Left lung (tissue), 10 donors: ENCODE measurements around the gene ACACA. TPM values are rescaled to one million over a fixed set of nuclear protein-coding genes. Genes with fewer than 3 reads are reported as not detected.
"Not testable (repeated sequence)": the region's sequence is repeated elsewhere in the genome, so short reads cannot be mapped to it uniquely, and the experiment has no call there.

Source experiments
- ATAC-seq: fragments of 200-7000 bp; cut with Tn5 transposase; one replicate; pipeline ENCODE4 v1.9.1; 2020; ENCODE audit warnings: moderate library complexity
- DNase-seq, 4 donors: peaks; one replicate each; pipeline ENCODE4 v3.0.0-alpha.2; 2013 to 2020
- H3K27ac ChIP-seq, 2 donors: fragments of 200-600 bp; sonication (generic) in 1 of 2; one replicate each; pipeline versions ENCODE4 v1.5.0 to v1.8.0; 2020 to 2021
- H3K27me3 ChIP-seq, 2 donors: fragments of 200-600 bp; sonication (generic) in 1 of 2; one replicate each; pipeline versions ENCODE4 v1.5.0 to v1.8.0; 2020 to 2021
- H3K36me3 ChIP-seq, 2 donors: fragments of 200-600 bp; sonication (generic) in 1 of 2; one replicate each; pipeline versions ENCODE4 v1.5.0 to v1.8.0; 2020 to 2021
- H3K4me1 ChIP-seq, 2 donors: fragments of 200-600 bp; one replicate each; pipeline ENCODE4 v1.8.0; 2021
- H3K4me3 ChIP-seq, 2 donors: fragments of 200-600 bp; sonication (generic) in 1 of 2; one replicate each; pipeline versions ENCODE4 v1.5.0 to v1.8.0; 2020 to 2021; ENCODE audit warnings: mild to moderate bottlenecking in 1 of 2
- H3K9me3 ChIP-seq, 2 donors: fragments of 200-600 bp; sonication (generic) in 1 of 2; one replicate each; pipeline versions ENCODE4 v1.5.0 to v1.8.0; 2020 to 2021
- intact Hi-C, 2 donors: fragments of 100-400 bp; cut with DNase I; formaldehyde crosslinking; loops; one replicate each; pipeline versions ENCODE4 v1.11.2 to v1.14.2; 2022
- polyA plus RNA-seq, 6 donors: library from polyadenylated mRNA; unstranded; fragments of 120-200 nt; gene quantifications; one replicate each; pipeline ENCODE4 v1.2.1, GENCODE V29; 2013; ENCODE audit not compliant: insufficient read length in 6 of 6
- total RNA-seq, 2 donors: library from RNA; stranded (reverse); fragmentation: NEBNext Ultra II Directional; extraction: Animal tissue kit (Norgen Biotek cat#: 25700); gene quantifications; one replicate each; pipeline ENCODE4 v1.2.1, GENCODE V29; 2021
- TF ChIP-seq, protein P1 (sequence below), 2 donors: fragments of 200-600 bp; sonication (generic) in 1 of 2; IDR thresholded peaks; one replicate each; pipeline versions ENCODE4 v1.5.0 to v1.8.0; 2021; ENCODE audit warnings: antibody characterized with exemption in 2 of 2
- donor health status: DM: no; HTN: yes; CAD: no.
- donor health status: DM: no; HTN: no; CAD: no.

ACACA gene
- total and polyA plus RNA-seq, 8 donors, result 43.6 to 128 (median 53.3) TPM

DNA sequence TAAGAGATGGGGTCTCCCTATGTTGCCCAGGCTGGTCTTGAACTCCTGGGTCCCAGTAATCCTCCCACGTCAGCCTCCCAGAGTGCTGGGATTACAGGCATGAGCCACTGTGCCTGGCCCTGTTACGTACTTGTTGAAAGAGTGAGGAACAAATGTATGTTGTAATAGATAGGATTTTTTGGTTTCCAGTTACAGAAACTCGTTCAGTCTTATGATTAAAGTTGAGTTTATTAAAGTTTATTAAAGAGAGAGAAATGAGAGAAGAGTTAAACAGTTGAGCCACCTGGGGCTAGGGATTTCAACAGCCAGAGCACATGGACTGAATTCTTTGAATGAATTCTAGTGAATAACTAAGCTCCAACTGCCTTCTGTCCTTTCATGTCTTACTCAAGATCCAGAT is 3.7 kb upstream of the ACACA start:
- H3K27ac ChIP-seq, result no peak overlapping the region
- intact Hi-C loops, result no loop called here

DNA sequence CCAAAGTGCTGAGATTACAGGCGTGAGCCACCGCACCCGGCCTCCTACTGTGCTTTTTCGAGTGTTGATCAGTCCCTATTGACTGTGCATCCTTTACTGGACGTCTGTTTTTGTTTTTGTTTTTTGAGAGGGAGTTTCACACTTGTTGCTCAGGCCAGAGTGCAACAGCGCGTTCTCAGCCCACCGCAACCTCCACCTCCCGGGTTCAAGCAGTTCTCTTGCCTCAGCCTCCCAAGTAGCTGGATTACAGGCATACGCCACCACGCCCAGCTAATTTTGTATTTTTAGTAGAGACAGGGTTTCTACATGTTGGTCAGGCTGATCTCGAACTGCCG is 1.5 kb upstream of the ACACA start:
- H3K27me3 ChIP-seq, intact Hi-C loops, H3K9me3 ChIP-seq, DNase-seq, ATAC-seq: not testable (repeated sequence)
- Histone ChIP-seq H3K4me1 (peaks cover 5 to 32% of the 10 kb centered on the region in 2 donors), H3K27ac (peak overlapping the region in 1 of 2 donors; percentile 86), H3K4me3 (peak overlapping the region; percentile 72 to 86), H3K36me3 (peaks cover 0 to 23% of the 10 kb centered on the region in 2 donors)

More for the DNA sequence above, 3.7 kb upstream of the ACACA start:
- no peaks in the 10 kb centered on the region for H3K9me3 ChIP-seq
- H3K27me3 ChIP-seq, result no peaks in the 10 kb centered on the region
- DNase-seq (no peak), ATAC-seq (no peak)
- peaks cover under 1 to 27% of the 10 kb centered on the region in 2 donors for H3K4me1 ChIP-seq
- H3K4me3 ChIP-seq, result no peak overlapping the region
- H3K36me3 ChIP-seq, result peaks cover 0 to 45% of the 10 kb centered on the region in 2 donors
- TF ChIP-seq, protein P1, sequence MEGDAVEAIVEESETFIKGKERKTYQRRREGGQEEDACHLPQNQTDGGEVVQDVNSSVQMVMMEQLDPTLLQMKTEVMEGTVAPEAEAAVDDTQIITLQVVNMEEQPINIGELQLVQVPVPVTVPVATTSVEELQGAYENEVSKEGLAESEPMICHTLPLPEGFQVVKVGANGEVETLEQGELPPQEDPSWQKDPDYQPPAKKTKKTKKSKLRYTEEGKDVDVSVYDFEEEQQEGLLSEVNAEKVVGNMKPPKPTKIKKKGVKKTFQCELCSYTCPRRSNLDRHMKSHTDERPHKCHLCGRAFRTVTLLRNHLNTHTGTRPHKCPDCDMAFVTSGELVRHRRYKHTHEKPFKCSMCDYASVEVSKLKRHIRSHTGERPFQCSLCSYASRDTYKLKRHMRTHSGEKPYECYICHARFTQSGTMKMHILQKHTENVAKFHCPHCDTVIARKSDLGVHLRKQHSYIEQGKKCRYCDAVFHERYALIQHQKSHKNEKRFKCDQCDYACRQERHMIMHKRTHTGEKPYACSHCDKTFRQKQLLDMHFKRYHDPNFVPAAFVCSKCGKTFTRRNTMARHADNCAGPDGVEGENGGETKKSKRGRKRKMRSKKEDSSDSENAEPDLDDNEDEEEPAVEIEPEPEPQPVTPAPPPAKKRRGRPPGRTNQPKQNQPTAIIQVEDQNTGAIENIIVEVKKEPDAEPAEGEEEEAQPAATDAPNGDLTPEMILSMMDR (IDR thresholded peaks at IDR 0.05), result no peak

DNA sequence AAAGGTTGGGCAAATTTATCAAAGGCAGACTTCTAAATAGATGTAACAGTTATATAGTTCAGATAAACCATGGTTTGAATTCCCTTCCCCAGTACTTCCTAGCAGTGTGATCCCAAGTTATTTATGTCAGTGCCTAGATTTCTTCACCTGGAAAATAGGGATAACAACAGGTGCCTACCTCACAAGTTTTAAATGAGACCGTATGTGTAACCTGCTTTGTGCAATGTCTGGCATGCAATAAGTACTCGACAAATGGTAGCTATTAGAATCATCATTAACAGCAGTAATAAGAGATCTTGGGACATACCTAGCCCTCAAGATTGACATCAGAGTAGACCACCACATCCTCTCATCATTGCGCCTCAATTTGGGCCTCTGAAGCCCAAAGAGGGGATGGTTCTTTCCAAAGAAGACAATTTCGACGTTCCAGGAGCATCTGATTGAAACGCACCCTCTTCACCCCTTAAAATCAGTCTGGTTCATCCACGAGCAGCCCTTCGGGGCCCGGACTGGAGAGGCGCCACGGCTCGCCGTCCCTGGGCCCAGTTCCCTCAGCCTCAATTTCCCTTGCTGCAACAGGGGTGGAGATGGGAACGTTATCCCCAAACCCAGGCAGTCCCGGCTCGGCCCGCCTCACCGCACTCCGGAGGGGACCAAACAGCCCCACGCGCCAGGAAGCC is 541 bp downstream of the ACACA start:
- DNase-seq (peak in 1 of 4 donors; percentile 11), ATAC-seq (peak; percentile 37)
- no peaks in the 10 kb centered on the region for H3K27me3 ChIP-seq
- intact Hi-C loops, result no loop called here
- TF ChIP-seq, protein P1 (IDR thresholded peaks at IDR 0.05), result no peak
- no peaks in the 10 kb centered on the region for H3K9me3 ChIP-seq
- peaks cover 0 to 3% of the 10 kb centered on the region in 2 donors for H3K36me3 ChIP-seq
- peak overlapping the region; percentile 86 to 93 for H3K27ac ChIP-seq
- H3K4me1 ChIP-seq, result peaks cover 5 to 29% of the 10 kb centered on the region in 2 donors
- H3K4me3 ChIP-seq, result peak overlapping the region; percentile 72 to 86

- H3K27ac ChIP-seq, H3K36me3 ChIP-seq, intact Hi-C loops, H3K27me3 ChIP-seq, DNase-seq, H3K9me3 ChIP-seq, ATAC-seq: not testable (repeated sequence)
- peak overlapping the region in 1 of 2 donors; percentile 86 for H3K4me3 ChIP-seq
- H3K4me1 ChIP-seq, result peaks cover 5 to 29% of the 10 kb centered on the region in 2 donors
These were observed 1.1 kb downstream of the ACACA start for GRCh38 chr17:37405522-37405921.

DNA sequence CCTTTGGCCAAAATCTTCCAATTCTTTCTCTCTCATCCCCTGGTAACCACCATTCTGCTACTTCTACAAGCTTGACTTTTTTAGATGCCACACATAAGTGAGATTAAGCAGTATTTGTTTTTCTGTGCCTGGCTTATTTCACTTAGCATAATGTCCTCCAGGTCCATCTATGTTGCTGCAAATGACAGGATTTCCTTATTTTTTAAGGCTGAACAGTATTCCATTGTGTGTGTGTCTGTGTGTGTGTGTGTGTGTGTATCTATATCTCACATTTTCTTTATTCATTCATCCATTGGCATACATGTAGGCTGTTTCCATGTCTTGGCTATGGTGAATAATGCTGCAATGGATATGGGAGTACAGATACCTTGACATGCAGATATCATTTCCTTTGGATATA is 6.1 kb downstream of the ACACA start:
- ATAC-seq (no peak), DNase-seq (no peak)
- peaks cover 5 to 15% of the 10 kb centered on the region in 2 donors for H3K4me1 ChIP-seq
- H3K27ac ChIP-seq, result no peak overlapping the region
- H3K36me3 ChIP-seq, result no peaks in the 10 kb centered on the region
- TF ChIP-seq, protein P1 (IDR thresholded peaks at IDR 0.05), result no peak
- H3K4me3 ChIP-seq, result no peak overlapping the region
- H3K27me3 ChIP-seq, result no peaks in the 10 kb centered on the region
- intact Hi-C loops, result no loop called here
- no peaks in the 10 kb centered on the region for H3K9me3 ChIP-seq

DNA sequence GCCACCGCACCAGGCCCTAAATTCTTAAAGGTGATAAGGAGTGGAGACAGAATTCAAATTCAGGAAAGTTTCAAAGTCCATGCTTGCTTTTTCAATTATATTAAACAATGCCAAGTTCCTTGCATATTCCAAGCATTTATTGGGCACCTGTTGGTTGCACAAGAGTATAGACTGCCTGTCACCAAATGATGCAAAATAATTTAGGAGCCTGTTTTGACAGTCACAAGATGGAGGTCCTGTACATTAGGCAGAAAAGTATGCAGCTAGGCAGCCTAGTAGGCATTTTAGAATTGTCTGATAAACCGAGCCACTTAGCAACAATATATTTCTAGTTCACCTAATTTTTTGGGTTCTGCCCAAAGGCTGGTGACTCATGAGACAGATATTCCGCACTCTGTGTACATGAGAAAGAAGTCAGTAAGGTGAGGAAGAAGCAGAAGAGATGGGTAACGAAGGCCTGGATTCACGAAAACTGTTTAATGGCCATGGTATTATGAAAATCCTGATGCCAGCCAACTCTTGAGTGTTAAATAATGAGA is 7.3 kb downstream of the ACACA start:
- TF ChIP-seq, protein P1 (IDR thresholded peaks at IDR 0.05), result no peak
- intact Hi-C loops, result no loop called here
- no peak for DNase-seq

More for the DNA sequence above, 7.3 kb downstream of the ACACA start:
- H3K9me3 ChIP-seq, result no peaks in the 10 kb centered on the region
- no peaks in the 10 kb centered on the region for H3K27me3 ChIP-seq
- H3K27ac ChIP-seq, result no peak overlapping the region
- H3K36me3 ChIP-seq, result no peaks in the 10 kb centered on the region
- no peak for ATAC-seq
- peaks cover 0 to 8% of the 10 kb centered on the region in 2 donors for H3K4me1 ChIP-seq
- no peak overlapping the region for H3K4me3 ChIP-seq
